A549 (cell line): Measurements from ENCODE around the gene ERFE.

ENCODE experiments used
- CEBPB ChIP-seq, 2 experiments: fragments of >200 bp in 1 of 2; sonication (Bioruptor Twin) in 1 of 2; formaldehyde crosslinking in 1 of 2; IDR thresholded peaks; 2 replicates each; pipeline ENCODE4 v1.6.1; 2012 to 2016
- CTCF ChIP-seq: fragments of >200 bp; sonication (Bioruptor Twin); formaldehyde crosslinking; IDR thresholded peaks from 3 replicates; pipeline ENCODE4 v1.5.1; 2016
- HOXB5 ChIP-seq: fragments of 250-450 bp; sonication (Bioruptor Pico); IDR thresholded peaks from 2 replicates; pipeline ENCODE4 v1.5.0; 2020; ENCODE audit warnings: mild to moderate bottlenecking, moderate library complexity
- POLR2A ChIP-seq: IDR thresholded peaks from 2 replicates; pipeline ENCODE4 v1.6.1; 2012; ENCODE audit warnings: mild to moderate bottlenecking, low read length
- RAD21 ChIP-seq, 2 experiments: fragments of >200 bp in 1 of 2; sonication (Bioruptor Twin) in 1 of 2; formaldehyde crosslinking in 1 of 2; IDR thresholded peaks in 1 of 2; conservative IDR thresholded peaks in 1 of 2; 2 replicates in 1 of 2; 3 replicates in 1 of 2; pipeline ENCODE4 v1.6.1; 2012 to 2018; ENCODE audit warnings: inconsistent platforms in 1 of 2
- SREBF2 ChIP-seq: fragments of 450-650 bp; IDR thresholded peaks from 2 replicates; pipeline ENCODE4 v1.6.1; 2014; ENCODE audit warnings: mild to moderate bottlenecking, moderate library complexity
- TF ChIP-seq, protein P1 (sequence below): fragments of 450-650 bp; IDR thresholded peaks from 2 replicates; pipeline ENCODE4 v1.6.1; 2014; ENCODE audit warnings: antibody characterized with exemption
- TF ChIP-seq, protein P2 (sequence below): IDR thresholded peaks from 2 replicates; pipeline ENCODE4 v1.6.1; 2012; ENCODE audit warnings: low read depth, borderline replicate concordance

DNA sequence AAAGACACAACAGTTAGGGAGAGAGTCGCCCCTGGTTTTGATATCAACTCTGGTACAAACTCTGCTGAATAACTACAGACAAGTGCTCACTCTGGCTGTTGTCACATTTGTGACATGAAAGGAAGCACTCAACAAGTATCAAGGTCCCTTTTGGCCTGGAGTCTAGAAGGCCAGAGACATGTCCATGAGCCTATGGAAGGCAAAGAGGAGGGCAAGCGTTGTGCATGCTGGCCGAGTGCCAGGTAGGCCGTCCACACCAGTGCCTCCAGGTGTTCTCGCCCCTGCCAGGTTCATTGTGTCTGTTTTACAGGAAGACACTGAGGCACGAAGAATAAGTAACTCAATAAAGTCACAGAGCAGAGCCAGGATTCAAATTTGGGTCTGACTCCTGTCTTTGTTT is 23.6 kb downstream of the ERFE start:
- TF ChIP-seq SREBF2 (no peak), CTCF (no peak), CEBPB (IDR thresholded peaks at IDR 0.05) (no peak), POLR2A (no peak), RAD21 (conservative IDR thresholded peaks at IDR 0.05 in 1 of 2, IDR thresholded peaks at IDR 0.05 in 1 of 2) (no peak), HOXB5 (CRISPR knock-in tag) (no peak)
- TF ChIP-seq, protein P1, sequence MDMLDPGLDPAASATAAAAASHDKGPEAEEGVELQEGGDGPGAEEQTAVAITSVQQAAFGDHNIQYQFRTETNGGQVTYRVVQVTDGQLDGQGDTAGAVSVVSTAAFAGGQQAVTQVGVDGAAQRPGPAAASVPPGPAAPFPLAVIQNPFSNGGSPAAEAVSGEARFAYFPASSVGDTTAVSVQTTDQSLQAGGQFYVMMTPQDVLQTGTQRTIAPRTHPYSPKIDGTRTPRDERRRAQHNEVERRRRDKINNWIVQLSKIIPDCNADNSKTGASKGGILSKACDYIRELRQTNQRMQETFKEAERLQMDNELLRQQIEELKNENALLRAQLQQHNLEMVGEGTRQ = no peak
- TF ChIP-seq, protein P2, sequence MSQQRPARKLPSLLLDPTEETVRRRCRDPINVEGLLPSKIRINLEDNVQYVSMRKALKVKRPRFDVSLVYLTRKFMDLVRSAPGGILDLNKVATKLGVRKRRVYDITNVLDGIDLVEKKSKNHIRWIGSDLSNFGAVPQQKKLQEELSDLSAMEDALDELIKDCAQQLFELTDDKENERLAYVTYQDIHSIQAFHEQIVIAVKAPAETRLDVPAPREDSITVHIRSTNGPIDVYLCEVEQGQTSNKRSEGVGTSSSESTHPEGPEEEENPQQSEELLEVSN = no peak
